IMR-90 (cell line): ENCODE measurements around the gene ACACB. TPM values are rescaled to one million over a fixed set of nuclear protein-coding genes. Genes with fewer than 3 reads are reported as not detected.

Source experiments
- ATAC-seq: fragments of 200-7000 bp; cut with Tn5 transposase; 2 replicates; pipeline ENCODE4 v1.9.1; 2020; ENCODE audit warnings: low read depth, mild to moderate bottlenecking, moderate library complexity
- BruUV-seq: library from RNA; stranded (reverse); fragments of 400-500 nt; replicated peaks from 2 replicates; lab custom pipeline; 2021; lab: Mats Ljungman, UMichigan
- CTCF ChIA-PET: fragments of 300-600 bp; formaldehyde crosslinking; extraction: SDS; loops from one replicate; lab custom pipeline; 2021; ENCODE audit warnings: antibody characterized with exemption; lab: Yijun Ruan, JAX
- POLR2A ChIA-PET: fragments of 300-600 bp; sonication (Branson Sonifier 250); formaldehyde crosslinking; loops from one replicate; lab custom pipeline; 2022; ENCODE audit warnings: antibody characterized with exemption; ENCODE audit not compliant: unreplicated experiment; lab: Charles Lee
- DNase-seq: peaks from one replicate; pipeline ENCODE4 v3.0.0; 2013
- H2AFZ ChIP-seq: replicated peaks from 2 replicates; pipeline ENCODE3; 2013; ENCODE audit warnings: low read length, mild to moderate bottlenecking; ENCODE audit not compliant: poor library complexity
- H2AK5ac ChIP-seq: 2 replicates; pipeline ENCODE4 v1.6.1; 2013; ENCODE audit warnings: low read depth, low read length, inconsistent platforms
- H2AK9ac ChIP-seq: replicated peaks from 2 replicates; pipeline ENCODE3; 2013; ENCODE audit warnings: mild to moderate bottlenecking, low read depth, low read length, moderate library complexity; ENCODE audit not compliant: poor library complexity
- H2BK120ac ChIP-seq: 2 replicates; pipeline ENCODE4 v1.6.1; 2013; ENCODE audit warnings: low read depth, low read length, inconsistent platforms
- H2BK15ac ChIP-seq: 3 replicates; pipeline ENCODE4 v1.6.1; 2013; ENCODE audit warnings: low read depth, low read length, inconsistent platforms
- H2BK20ac ChIP-seq: 2 replicates; pipeline ENCODE4 v1.6.1; 2013; ENCODE audit warnings: low read depth, mild to moderate bottlenecking, inconsistent platforms, low read length, moderate library complexity
- H2BK5ac ChIP-seq: 2 replicates; pipeline ENCODE4 v1.6.1; 2013; ENCODE audit warnings: mild to moderate bottlenecking, low read depth, low read length, inconsistent platforms; ENCODE audit not compliant: poor library complexity, severe bottlenecking
- H3K14ac ChIP-seq: replicated peaks from 2 replicates; pipeline ENCODE4 v1.6.1; 2013; ENCODE audit warnings: low read depth, low read length, inconsistent platforms
- H3K18ac ChIP-seq: 2 replicates; pipeline ENCODE4 v1.6.1; 2013; ENCODE audit warnings: low read depth, low read length, control low read depth
- H3K23ac ChIP-seq: 2 replicates; pipeline ENCODE4 v1.6.1; 2013; ENCODE audit warnings: low read depth, low read length, inconsistent platforms
- H3K27ac ChIP-seq: 2 replicates; pipeline ENCODE4 v1.5.1; 2013; ENCODE audit warnings: mild to moderate bottlenecking, control low read depth, low read length; ENCODE audit not compliant: insufficient read depth
- H3K27me3 ChIP-seq: 2 replicates; pipeline ENCODE4 v1.6.1; 2013; ENCODE audit warnings: low read length; ENCODE audit not compliant: control insufficient read depth, insufficient read depth
- H3K36me3 ChIP-seq: 2 replicates; pipeline ENCODE4 v1.6.1; 2013; ENCODE audit warnings: low read length, mixed read lengths; ENCODE audit not compliant: control insufficient read depth, insufficient read depth
- H3K4ac ChIP-seq: 2 replicates; pipeline ENCODE4 v1.6.1; 2013; ENCODE audit warnings: low read depth, low read length, inconsistent platforms
- H3K4me1 ChIP-seq: 2 replicates; pipeline ENCODE4 v1.6.1; 2013; ENCODE audit warnings: low read length, mixed read lengths; ENCODE audit not compliant: control insufficient read depth, insufficient read depth
- H3K4me2 ChIP-seq: 2 replicates; pipeline ENCODE4 v1.6.1; 2013; ENCODE audit warnings: low read depth, mild to moderate bottlenecking, control low read depth, low read length, moderate library complexity
- H3K4me3 ChIP-seq: 2 replicates; pipeline ENCODE4 v1.5.1; 2013; ENCODE audit warnings: low read depth, mild to moderate bottlenecking, control low read depth, low read length, moderate library complexity; ENCODE audit not compliant: insufficient read depth
- H3K56ac ChIP-seq: 2 replicates; pipeline ENCODE4 v1.6.1; 2013; ENCODE audit warnings: low read length, inconsistent platforms; ENCODE audit not compliant: insufficient read depth; ENCODE audit errors: extremely low read depth
- H3K79me1 ChIP-seq, 2 experiments: 2 replicates each; pipeline ENCODE4 v1.6.1; 2013; ENCODE audit warnings: low read length in 2 of 2, inconsistent platforms in 1 of 2, low read depth in 1 of 2
- H3K9ac ChIP-seq: 2 replicates; pipeline ENCODE4 v1.6.1; 2013; ENCODE audit warnings: low read depth, low read length, control low read depth
- H3K9me1 ChIP-seq: 2 replicates; pipeline ENCODE4 v1.6.1; 2013; ENCODE audit warnings: low read length, inconsistent platforms; ENCODE audit not compliant: insufficient read depth
- H3K9me3 ChIP-seq: 2 replicates; pipeline ENCODE4 v1.6.1; 2013; ENCODE audit warnings: low read length; ENCODE audit not compliant: control insufficient read depth, insufficient read depth
- H4K20me1 ChIP-seq: 2 replicates; pipeline ENCODE4 v1.6.1; 2013; ENCODE audit warnings: low read length, inconsistent platforms; ENCODE audit not compliant: insufficient read depth
- H4K5ac ChIP-seq: 2 replicates; pipeline ENCODE4 v1.6.1; 2013; ENCODE audit warnings: mild to moderate bottlenecking, low read depth, low read length, control low read depth
- H4K8ac ChIP-seq, 2 experiments: 2 replicates each; pipeline ENCODE4 v1.6.1; 2013; ENCODE audit warnings: low read depth in 2 of 2, low read length in 2 of 2, control low read depth in 1 of 2, inconsistent platforms in 1 of 2
- H4K91ac ChIP-seq: 2 replicates; pipeline ENCODE4 v1.6.1; 2013; ENCODE audit warnings: low read depth, low read length, inconsistent platforms; ENCODE audit not compliant: insufficient read depth
- BHLHE40 ChIP-seq: fragments of 150-350 bp; IDR thresholded peaks from 2 replicates; pipeline ENCODE4 v1.6.1; 2016; ENCODE audit warnings: mild to moderate bottlenecking, low read depth, low read length
- CEBPB ChIP-seq: IDR thresholded peaks from 2 replicates; pipeline ENCODE4 v1.6.1; 2012; ENCODE audit warnings: low read depth, low read length, improper control_type of control experiment
- CHD1 ChIP-seq: IDR thresholded peaks from 2 replicates; pipeline ENCODE4 v1.6.1; 2012; ENCODE audit warnings: low read depth, low read length, improper control_type of control experiment
- CTCF ChIP-seq: conservative IDR thresholded peaks from 2 replicates; pipeline ENCODE4 v1.5.1; 2012; ENCODE audit warnings: mild to moderate bottlenecking, low read depth, low read length, improper control_type of control experiment
- ELK1 ChIP-seq: fragments of 150-350 bp; IDR thresholded peaks from 2 replicates; pipeline ENCODE4 v1.6.1; 2016; ENCODE audit warnings: low read depth, mild to moderate bottlenecking, low read length, moderate library complexity, borderline replicate concordance
- FOS ChIP-seq: fragments of 150-350 bp; IDR thresholded peaks from 2 replicates; pipeline ENCODE4 v1.6.1; 2016; ENCODE audit warnings: low read depth, low read length
- MAFK ChIP-seq: IDR thresholded peaks from 2 replicates; pipeline ENCODE4 v1.6.1; 2012; ENCODE audit warnings: low read depth, low read length, improper control_type of control experiment
- MAZ ChIP-seq: IDR thresholded peaks from 2 replicates; pipeline ENCODE4 v1.6.1; 2012; ENCODE audit warnings: low read depth, mild to moderate bottlenecking, low read length, improper control_type of control experiment, moderate library complexity, borderline replicate concordance
- MXI1 ChIP-seq: IDR thresholded peaks from 2 replicates; pipeline ENCODE4 v1.6.1; 2012; ENCODE audit warnings: low read depth, mild to moderate bottlenecking, low read length, moderate library complexity, borderline replicate concordance
- NFE2L2 ChIP-seq: fragments of 150-350 bp; IDR thresholded peaks from 2 replicates; pipeline ENCODE4 v1.6.1; 2016; ENCODE audit warnings: low read depth, mild to moderate bottlenecking, low read length
- POLR2A ChIP-seq: IDR thresholded peaks from 2 replicates; pipeline ENCODE4 v1.6.1; 2012; ENCODE audit warnings: mild to moderate bottlenecking, low read depth, low read length
- RAD21 ChIP-seq: IDR thresholded peaks from 2 replicates; pipeline ENCODE4 v1.6.1; 2012; ENCODE audit warnings: low read length, improper control_type of control experiment
- RCOR1 ChIP-seq: IDR thresholded peaks from 2 replicates; pipeline ENCODE4 v1.6.1; 2012; ENCODE audit warnings: mild to moderate bottlenecking, low read length, improper control_type of control experiment; ENCODE audit not compliant: insufficient replicate concordance
- RFX5 ChIP-seq: IDR thresholded peaks from 2 replicates; pipeline ENCODE4 v1.8.0; 2012; ENCODE audit warnings: low read depth, mild to moderate bottlenecking, low read length, moderate library complexity
- SMC3 ChIP-seq: fragments of 150-350 bp; IDR thresholded peaks from 2 replicates; pipeline ENCODE4 v1.6.1; 2016; ENCODE audit warnings: low read depth, mild to moderate bottlenecking, antibody characterized with exemption, low read length, moderate library complexity
- WGBS, 2 experiments: methylation state at CpG; one replicate each; pipeline versions ENCODE4 v1.1.5 to v1.1.7; 2013; ENCODE audit warnings: missing lambda C conversion rate in 2 of 2; ENCODE audit not compliant: insufficient read length in 1 of 2; ENCODE audit errors: extremely low coverage in 2 of 2; 5-methylcytosine and 5-hydroxymethylcytosine counted together
- dilution Hi-C: fragments of 300-500 bp; cut with HindIII; formaldehyde crosslinking; loops from one replicate; pipeline ENCODE4 v1.14.3; 2018; ENCODE audit warnings: low sequenced_read_pairs; ENCODE audit not compliant: unreplicated experiment
- in situ Hi-C: fragments of 300-500 bp; cut with MboI; formaldehyde crosslinking; loops from 3 replicates; pipeline ENCODE4 v1.14.3; 2019; ENCODE audit warnings: low sequenced_read_pairs, inconsistent platforms, mixed read lengths
- intact Hi-C: fragments of 100-400 bp; cut with micrococcal nuclease; formaldehyde crosslinking; loops from 2 replicates; pipeline ENCODE4 v1.10.0; 2022
- polyA plus RNA-seq, 3 experiments: library from polyadenylated mRNA; depleted of rRNA; stranded (reverse); fragments of >200 nt; gene quantifications; 2 replicates each; pipeline ENCODE4 v1.2.3, GENCODE V29; 2012; ENCODE audit warnings: low replicate concordance in 1 of 3
- total RNA-seq: library from RNA; depleted of rRNA; stranded (reverse); fragments of >200 nt; gene quantifications from 2 replicates; pipeline ENCODE4 v1.2.3, GENCODE V29; 2012
- TF ChIP-seq, protein P1 (sequence below): fragments of 150-350 bp; IDR thresholded peaks from 2 replicates; pipeline ENCODE4 v1.6.1; 2017; ENCODE audit warnings: mild to moderate bottlenecking, antibody characterized with exemption, low read length, low read depth

The ACACB gene
- total and polyA plus RNA-seq, 2 of the 4 experiments (the other 2 are of a cell fraction) = 2.0 to 2.1 TPM

GRCh38 chr12:109267361-109267760 lies 151.0 kb downstream of the ACACB start:
- Histone ChIP-seq H2BK20ac (no peak overlapping the region), H2AFZ (no peak overlapping the region), H2AK5ac (no peak overlapping the region), H3K9ac (no peak overlapping the region), H4K91ac (no peak overlapping the region), H3K27me3 (peaks cover 3% of the 10 kb centered on the region; the same call in 1 of the 2 replicates), H3K4ac (no peak overlapping the region), H4K8ac (no peak overlapping the region), H2BK5ac (no peak overlapping the region), H4K20me1 (no peaks in the 10 kb centered on the region), H3K9me1 (no peaks in the 10 kb centered on the region), H2BK15ac (no peak overlapping the region), H3K4me3 (no peak overlapping the region), H3K79me1 (no peaks in the 10 kb centered on the region), H3K4me2 (no peak overlapping the region), H3K56ac (no peak overlapping the region), H3K36me3 (peaks cover 3% of the 10 kb centered on the region; the same call in 1 of the 2 replicates), H4K5ac (no peak overlapping the region), H3K9me3 (no peaks in the 10 kb centered on the region), H3K27ac (no peak overlapping the region), H3K18ac (no peak overlapping the region), H3K14ac (no peak overlapping the region), H2AK9ac (no peak overlapping the region), H3K4me1 (no peaks in the 10 kb centered on the region), H3K23ac (no peak overlapping the region), H2BK120ac (no peak overlapping the region)
- DNase-seq = no peak
- POLR2A ChIA-PET = no interaction called here
- dilution Hi-C loops = no loop called here
- BruUV-seq = no TSS peak
- WGBS, 2 experiments = 90% methylated on average over 7 of the region's 14 CpGs; no CpG with 5 or more reads in 1 of the 2 experiments
- ATAC-seq = no peak
- TF ChIP-seq BHLHE40 (no peak), RFX5 (no peak), CHD1 (no peak), SMC3 (no peak), POLR2A (no peak), MXI1 (no peak), CTCF (no peak), RCOR1 (no peak), MAFK (no peak), NFE2L2 (no peak), ELK1 (no peak), RAD21 (no peak), MAZ (no peak), CEBPB (no peak), FOS (no peak)
- TF ChIP-seq, protein P1, sequence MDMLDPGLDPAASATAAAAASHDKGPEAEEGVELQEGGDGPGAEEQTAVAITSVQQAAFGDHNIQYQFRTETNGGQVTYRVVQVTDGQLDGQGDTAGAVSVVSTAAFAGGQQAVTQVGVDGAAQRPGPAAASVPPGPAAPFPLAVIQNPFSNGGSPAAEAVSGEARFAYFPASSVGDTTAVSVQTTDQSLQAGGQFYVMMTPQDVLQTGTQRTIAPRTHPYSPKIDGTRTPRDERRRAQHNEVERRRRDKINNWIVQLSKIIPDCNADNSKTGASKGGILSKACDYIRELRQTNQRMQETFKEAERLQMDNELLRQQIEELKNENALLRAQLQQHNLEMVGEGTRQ = no peak
- in situ Hi-C loops = no loop called here
- intact Hi-C loops = no loop called here
- CTCF ChIA-PET = no interaction called here
